HUES48 (cell line): ENCODE measurements around the gene IRAK2.
"Not testable (repeated sequence)": the region's sequence is repeated elsewhere in the genome, so short reads cannot be mapped to it uniquely, and the experiment has no call there.

ENCODE experiments used
- H3K27ac ChIP-seq: one replicate; pipeline ENCODE4 v1.7.0; 2013; ENCODE audit warnings: low read depth, low read length, inconsistent platforms
- H3K27me3 ChIP-seq: 2 replicates; pipeline ENCODE4 v1.6.1; 2013; ENCODE audit warnings: mild to moderate bottlenecking, low read length; ENCODE audit not compliant: control insufficient read depth, insufficient read depth
- H3K36me3 ChIP-seq: 2 replicates; pipeline ENCODE4 v1.6.1; 2013; ENCODE audit warnings: low read length; ENCODE audit not compliant: control insufficient read depth, insufficient read depth
- H3K4me1 ChIP-seq: 2 replicates; pipeline ENCODE4 v1.6.1; 2013; ENCODE audit warnings: mild to moderate bottlenecking, low read length; ENCODE audit not compliant: control insufficient read depth, insufficient read depth
- H3K4me3 ChIP-seq: 2 replicates; pipeline ENCODE4 v1.5.1; 2013; ENCODE audit warnings: mild to moderate bottlenecking, low read depth, low read length
- H3K9ac ChIP-seq: 2 replicates; pipeline ENCODE4 v1.6.1; 2013; ENCODE audit warnings: mild to moderate bottlenecking, low read depth, low read length, moderate library complexity
- H3K9me3 ChIP-seq: 2 replicates; pipeline ENCODE4 v1.6.1; 2013; ENCODE audit warnings: low read length; ENCODE audit not compliant: control insufficient read depth, insufficient read depth

Gene IRAK2

GRCh38 chr3:10140996-10141546, 23.6 kb upstream of the IRAK2 start:
- H3K36me3 ChIP-seq = peaks cover 13% of the 10 kb centered on the region; the same call in 1 of the 2 replicates
- no peaks in the 10 kb centered on the region for H3K27me3 ChIP-seq
- no peak overlapping the region for H3K27ac ChIP-seq
- peak overlapping the region; percentile 79 for H3K4me3 ChIP-seq
- H3K9ac ChIP-seq = no peak overlapping the region
- no peaks in the 10 kb centered on the region for H3K9me3 ChIP-seq
- no peaks in the 10 kb centered on the region; the same call in 1 of the 2 replicates for H3K4me1 ChIP-seq

- Histone ChIP-seq H3K4me1 (no peaks in the 10 kb centered on the region; the same call in 1 of the 2 replicates), H3K36me3 (peaks cover 27% of the 10 kb centered on the region), H3K27me3 (no peaks in the 10 kb centered on the region), H3K27ac (no peak overlapping the region), H3K9ac (no peak overlapping the region), H3K4me3 (peak overlapping the region; percentile 79), H3K9me3 (no peaks in the 10 kb centered on the region)
These were observed 21.8 kb upstream of the IRAK2 start for GRCh38 chr3:10142707-10143560.

GRCh38 chr3:10145685-10146084, 19.0 kb upstream of the IRAK2 start:
- no peaks in the 10 kb centered on the region for H3K27me3 ChIP-seq
- peaks cover 47% of the 10 kb centered on the region for H3K36me3 ChIP-seq
- no peak overlapping the region for H3K4me3 ChIP-seq
- H3K27ac ChIP-seq = no peak overlapping the region
- no peak overlapping the region for H3K9ac ChIP-seq
- no peaks in the 10 kb centered on the region; the same call in 1 of the 2 replicates for H3K4me1 ChIP-seq
- H3K9me3 ChIP-seq = no peaks in the 10 kb centered on the region

- Histone ChIP-seq H3K9ac (no peak overlapping the region), H3K4me1 (no peaks in the 10 kb centered on the region), H3K36me3 (peaks cover 67% of the 10 kb centered on the region), H3K27me3 (no peaks in the 10 kb centered on the region), H3K9me3 (no peaks in the 10 kb centered on the region), H3K4me3 (no peak overlapping the region), H3K27ac (no peak overlapping the region)
These were observed 15.5 kb upstream of the IRAK2 start for GRCh38 chr3:10149226-10149625.

GRCh38 chr3:10150987-10151386, 13.7 kb upstream of the IRAK2 start:
- no peaks in the 10 kb centered on the region for H3K4me1 ChIP-seq
- no peak overlapping the region for H3K9ac ChIP-seq
- H3K27ac ChIP-seq = no peak overlapping the region
- H3K9me3 ChIP-seq = no peaks in the 10 kb centered on the region
- H3K4me3 ChIP-seq = no peak overlapping the region
- peaks cover 64% of the 10 kb centered on the region for H3K36me3 ChIP-seq
- no peaks in the 10 kb centered on the region for H3K27me3 ChIP-seq

- Histone ChIP-seq H3K9me3 (no peaks in the 10 kb centered on the region), H3K36me3 (peaks cover 41% of the 10 kb centered on the region), H3K4me3 (no peak overlapping the region), H3K9ac (no peak overlapping the region), H3K4me1 (no peaks in the 10 kb centered on the region), H3K27ac (no peak overlapping the region), H3K27me3 (no peaks in the 10 kb centered on the region)
These were observed 10.2 kb upstream of the IRAK2 start for GRCh38 chr3:10154335-10155122.

- no peak overlapping the region for H3K9ac ChIP-seq
- H3K4me3 ChIP-seq = no peak overlapping the region
- H3K9me3 ChIP-seq = no peaks in the 10 kb centered on the region
- H3K36me3 ChIP-seq = peaks cover 36% of the 10 kb centered on the region
- H3K27ac ChIP-seq = no peak overlapping the region
- no peaks in the 10 kb centered on the region for H3K4me1 ChIP-seq
- no peaks in the 10 kb centered on the region for H3K27me3 ChIP-seq
These were observed 9.6 kb upstream of the IRAK2 start for GRCh38 chr3:10155123-10155472.

GRCh38 chr3:10155658-10156057, 9.1 kb upstream of the IRAK2 start:
- no peaks in the 10 kb centered on the region for H3K27me3 ChIP-seq
- H3K4me3 ChIP-seq = no peak overlapping the region
- H3K9me3 ChIP-seq = no peaks in the 10 kb centered on the region
- H3K36me3 ChIP-seq = peaks cover 30% of the 10 kb centered on the region
- H3K27ac ChIP-seq = no peak overlapping the region
- no peaks in the 10 kb centered on the region for H3K4me1 ChIP-seq
- no peak overlapping the region for H3K9ac ChIP-seq

GRCh38 chr3:10157031-10157430, 7.7 kb upstream of the IRAK2 start:
- no peaks in the 10 kb centered on the region for H3K27me3 ChIP-seq
- no peak overlapping the region for H3K9ac ChIP-seq
- H3K36me3 ChIP-seq = peaks cover 17% of the 10 kb centered on the region

GRCh38 chr3:10158555-10158954, 6.2 kb upstream of the IRAK2 start:
- not testable (repeated sequence) for H3K9ac ChIP-seq, H3K27me3 ChIP-seq, H3K36me3 ChIP-seq, H3K27ac ChIP-seq, H3K4me1 ChIP-seq, H3K9me3 ChIP-seq, H3K4me3 ChIP-seq

More at GRCh38 chr3:10157031-10157430, 7.7 kb upstream of the IRAK2 start:
- Histone ChIP-seq H3K9me3 (no peaks in the 10 kb centered on the region), H3K4me3 (no peak overlapping the region), H3K4me1 (no peaks in the 10 kb centered on the region), H3K27ac (no peak overlapping the region)

GRCh38 chr3:10160346-10160745, 4.4 kb upstream of the IRAK2 start:
- Histone ChIP-seq H3K9me3 (no peaks in the 10 kb centered on the region), H3K27me3 (no peaks in the 10 kb centered on the region), H3K36me3 (no peaks in the 10 kb centered on the region), H3K4me1 (no peaks in the 10 kb centered on the region), H3K4me3 (no peak overlapping the region), H3K9ac (no peak overlapping the region), H3K27ac (no peak overlapping the region)
